ENCODE measurements around the gene RGS6.
"Not testable (repeated sequence)": the region's sequence is repeated elsewhere in the genome, so short reads cannot be mapped to it uniquely, and the experiment has no call there.

Gene RGS6

DNA sequence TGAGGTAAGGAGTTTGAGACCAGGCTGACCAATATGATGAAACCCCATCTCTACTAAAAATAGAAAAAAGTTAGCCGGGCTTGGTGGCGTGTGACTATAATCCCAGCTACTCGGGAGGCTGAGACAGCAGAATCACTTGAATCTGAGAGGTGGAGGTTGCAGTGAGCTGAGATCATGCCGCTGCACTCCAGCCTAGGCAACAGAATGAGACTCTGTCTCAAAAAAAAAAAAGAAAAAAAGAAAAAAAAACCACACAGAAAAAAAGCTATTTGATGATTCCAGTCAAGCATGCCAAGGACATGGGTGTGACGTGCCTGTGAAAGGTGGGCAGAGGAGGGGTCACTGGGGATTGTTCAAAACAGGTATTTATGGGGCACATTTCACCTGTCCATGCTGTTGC is 545.3 kb downstream of the RGS6 start:
- H3K36me3 ChIP-seq (ENCODE audit: insufficient read depth, low read depth, low read length); H3K27ac ChIP-seq (ENCODE audit: low read length); H3K27me3 ChIP-seq (ENCODE audit: insufficient read depth, low read length); H3K9ac ChIP-seq (ENCODE audit: low read depth, low read length); H3K4me1 ChIP-seq (ENCODE audit: insufficient read depth, low read length); H3K4me3 ChIP-seq (ENCODE audit: low read length); H3K9me3 ChIP-seq (ENCODE audit: insufficient read depth, low read depth, low read length): not testable (repeated sequence)

DNA sequence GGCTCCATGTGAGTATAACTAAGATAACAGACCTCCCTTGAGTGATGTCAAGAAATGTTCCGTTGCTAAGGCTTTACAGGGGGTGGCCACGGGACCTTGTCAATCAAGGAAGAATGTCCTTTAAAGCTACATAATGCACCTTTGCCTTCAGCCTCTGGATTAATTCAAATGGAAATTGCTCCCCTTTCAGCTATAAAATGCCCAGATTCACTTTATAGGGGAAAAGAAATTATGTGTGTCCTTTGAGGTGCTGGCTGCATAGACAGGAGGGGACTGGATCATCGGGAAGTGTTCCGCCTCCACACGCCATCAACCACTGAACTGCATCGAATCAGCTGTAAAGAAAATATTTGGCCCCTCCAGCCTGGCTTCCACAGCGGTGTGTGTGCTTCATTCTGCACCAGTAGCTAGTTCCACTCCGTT is 546.3 kb downstream of the RGS6 start:
- H3K36me3 ChIP-seq (ENCODE audit: insufficient read depth, low read depth, low read length), result no peaks in the 10 kb centered on the region
- no peaks in the 10 kb centered on the region for H3K27me3 ChIP-seq (ENCODE audit: insufficient read depth, low read length)
- no peaks in the 10 kb centered on the region; the same call in 1 of the 2 replicates for H3K9me3 ChIP-seq (ENCODE audit: insufficient read depth, low read depth, low read length)
- peaks cover 8% of the 10 kb centered on the region for H3K4me1 ChIP-seq (ENCODE audit: insufficient read depth, low read length)
- H3K9ac ChIP-seq (ENCODE audit: low read depth, low read length), result no peak overlapping the region
- no peak overlapping the region for H3K4me3 ChIP-seq (ENCODE audit: low read length)
- H3K27ac ChIP-seq (ENCODE audit: low read length), result no peak overlapping the region

DNA sequence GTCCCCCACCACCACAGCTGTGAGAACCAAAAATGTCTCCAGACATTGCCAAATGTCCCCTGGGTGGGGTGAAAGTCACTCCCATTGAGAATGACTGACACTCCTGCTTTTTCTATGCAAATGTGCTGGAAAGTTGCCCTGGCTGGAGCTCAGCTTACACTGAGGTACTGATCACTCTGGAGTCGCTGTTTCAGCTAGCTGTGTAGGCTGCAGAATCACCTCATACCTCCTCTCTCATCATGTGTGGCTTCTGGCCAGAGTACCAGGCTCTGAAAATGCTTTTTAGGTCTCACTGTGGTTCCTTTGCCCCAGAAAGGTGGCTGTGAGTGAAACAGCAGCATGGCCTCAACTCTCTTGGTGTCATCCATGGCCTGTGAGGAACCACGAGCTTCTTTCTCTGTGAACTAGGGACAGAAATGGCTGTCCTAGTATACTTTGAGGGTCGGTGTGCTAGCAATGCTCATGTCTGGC is 547.3 kb downstream of the RGS6 start:
- Histone ChIP-seq H3K36me3 (ENCODE audit: insufficient read depth, low read depth, low read length) (no peaks in the 10 kb centered on the region), H3K27ac (ENCODE audit: low read length) (no peak overlapping the region), H3K4me3 (ENCODE audit: low read length) (peak overlapping the region; percentile 13; the same call in 1 of the 2 replicates), H3K9ac (ENCODE audit: low read depth, low read length) (0 out of 2 replicates have a peak overlapping the region, but pooled peaks have one; percentile 25), H3K4me1 (ENCODE audit: insufficient read depth, low read length) (peaks cover 8% of the 10 kb centered on the region), H3K9me3 (ENCODE audit: insufficient read depth, low read depth, low read length) (no peaks in the 10 kb centered on the region; the same call in 1 of the 2 replicates), H3K27me3 (ENCODE audit: insufficient read depth, low read length) (no peaks in the 10 kb centered on the region)

DNA sequence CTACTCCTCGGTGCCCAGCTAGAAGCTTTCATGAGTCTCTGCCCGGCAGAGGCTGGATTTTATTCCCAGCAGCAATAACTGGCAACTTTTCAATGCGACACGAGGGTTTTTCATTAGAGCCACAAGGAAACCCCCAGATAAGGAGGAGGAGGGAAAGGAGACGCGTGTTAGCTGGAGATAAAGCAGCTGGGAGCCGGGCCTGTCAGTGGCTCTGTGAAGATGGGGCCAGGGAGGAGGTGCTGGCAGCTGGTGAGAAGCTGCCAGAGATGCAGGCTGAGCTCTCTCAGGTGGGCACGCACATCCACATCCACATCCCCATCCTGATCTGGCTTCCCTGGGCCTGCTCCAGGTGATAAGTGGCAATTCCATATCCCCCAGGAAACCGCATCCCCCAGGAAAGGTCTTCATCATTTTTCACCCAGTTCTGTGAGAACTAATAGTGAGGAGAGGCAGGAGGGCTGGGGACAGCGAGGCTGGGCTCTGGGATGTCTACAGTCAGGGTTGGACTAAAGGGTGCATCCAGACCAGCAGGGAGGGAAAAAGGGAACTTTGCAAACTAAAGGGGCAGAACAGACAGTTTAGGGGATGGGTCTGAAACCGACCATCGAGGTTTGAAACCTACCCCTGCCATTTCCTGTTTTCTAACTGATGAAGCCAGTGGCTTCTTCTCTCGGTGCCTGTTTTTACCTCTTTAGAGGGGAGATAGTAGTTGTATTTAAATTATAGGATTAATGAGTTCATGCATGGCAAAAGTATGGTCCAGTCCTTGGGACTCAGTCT is 548.4 kb downstream of the RGS6 start:
- Histone ChIP-seq H3K27ac (ENCODE audit: low read length) (no peak overlapping the region), H3K9ac (ENCODE audit: low read depth, low read length) (no peak overlapping the region), H3K27me3 (ENCODE audit: insufficient read depth, low read length) (no peaks in the 10 kb centered on the region), H3K36me3 (ENCODE audit: insufficient read depth, low read depth, low read length) (no peaks in the 10 kb centered on the region), H3K4me1 (ENCODE audit: insufficient read depth, low read length) (peaks cover 8% of the 10 kb centered on the region), H3K9me3 (ENCODE audit: insufficient read depth, low read depth, low read length) (no peaks in the 10 kb centered on the region; the same call in 1 of the 2 replicates), H3K4me3 (ENCODE audit: low read length) (no peak overlapping the region)

DNA sequence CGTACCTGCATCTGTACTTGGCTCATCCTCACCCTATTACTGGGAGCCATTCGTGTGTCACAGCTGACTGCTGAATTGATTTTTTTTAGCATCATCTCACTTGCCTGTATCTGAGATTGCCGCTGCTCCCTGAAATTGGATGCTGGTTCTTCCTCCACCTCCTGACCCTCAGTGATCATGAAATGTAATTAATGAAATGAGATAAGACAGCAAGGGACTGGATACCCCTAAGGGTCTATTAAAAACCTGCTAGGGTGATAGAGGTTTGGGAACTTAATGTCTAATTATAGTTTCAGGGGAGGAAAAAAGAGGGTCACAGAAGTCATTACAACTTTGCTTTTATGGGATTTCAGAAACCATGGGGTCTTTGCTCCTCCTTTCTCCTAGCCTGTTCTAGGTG is 551.1 kb downstream of the RGS6 start:
- Histone ChIP-seq H3K4me1 (ENCODE audit: insufficient read depth, low read length) (peaks cover 8% of the 10 kb centered on the region), H3K4me3 (ENCODE audit: low read length) (no peak overlapping the region), H3K27ac (ENCODE audit: low read length) (no peak overlapping the region), H3K9ac (ENCODE audit: low read depth, low read length) (no peak overlapping the region), H3K27me3 (ENCODE audit: insufficient read depth, low read length) (no peaks in the 10 kb centered on the region), H3K36me3 (ENCODE audit: insufficient read depth, low read depth, low read length) (no peaks in the 10 kb centered on the region), H3K9me3 (ENCODE audit: insufficient read depth, low read depth, low read length) (no peaks in the 10 kb centered on the region; the same call in 1 of the 2 replicates)

DNA sequence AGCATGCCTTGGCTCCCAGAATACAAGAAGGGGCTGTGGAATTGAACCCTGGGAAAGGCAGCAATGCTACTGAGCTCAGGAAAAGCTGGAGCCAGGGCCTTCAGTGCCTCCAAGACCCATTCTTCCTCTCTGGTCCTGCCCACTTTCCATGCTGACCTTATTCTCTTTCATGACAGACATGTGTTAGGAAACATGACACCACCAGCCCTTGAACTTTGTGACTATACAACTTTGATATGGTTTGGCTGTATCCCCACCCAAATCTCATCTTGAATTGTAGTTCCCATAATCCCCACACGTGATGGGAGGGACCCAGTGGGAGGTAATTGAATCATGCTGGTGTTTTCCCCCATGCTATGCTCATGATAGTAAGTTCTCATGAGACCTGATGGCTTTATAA is 553.5 kb downstream of the RGS6 start:
- Histone ChIP-seq H3K9me3 (ENCODE audit: insufficient read depth, low read depth, low read length) (peaks cover 12% of the 10 kb centered on the region; the same call in 1 of the 2 replicates), H3K36me3 (ENCODE audit: insufficient read depth, low read depth, low read length) (no peaks in the 10 kb centered on the region), H3K9ac (ENCODE audit: low read depth, low read length) (no peak overlapping the region), H3K4me3 (ENCODE audit: low read length) (no peak overlapping the region), H3K27me3 (ENCODE audit: insufficient read depth, low read length) (no peaks in the 10 kb centered on the region), H3K27ac (ENCODE audit: low read length) (no peak overlapping the region), H3K4me1 (ENCODE audit: insufficient read depth, low read length) (no peaks in the 10 kb centered on the region)

DNA sequence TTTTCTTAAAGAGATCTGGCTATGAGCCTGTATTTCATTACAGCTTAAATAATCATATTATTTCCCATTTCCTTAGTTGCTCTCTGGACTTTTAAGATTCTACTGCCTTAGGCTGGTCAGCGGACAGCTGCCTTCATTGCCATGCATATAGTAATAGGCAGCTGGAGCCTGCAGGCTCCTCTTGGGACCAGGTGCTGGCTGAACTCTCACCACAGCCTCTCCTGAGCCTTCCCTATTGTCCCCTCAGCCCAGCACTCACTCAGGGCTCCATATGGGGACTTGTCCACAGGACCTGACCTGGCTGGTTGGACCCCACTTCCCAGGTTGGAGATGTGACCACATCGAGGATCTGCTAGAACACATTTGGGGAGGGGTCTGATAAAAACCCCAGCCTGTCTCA is 556.3 kb downstream of the RGS6 start:
- Histone ChIP-seq H3K36me3 (ENCODE audit: insufficient read depth, low read depth, low read length) (no peaks in the 10 kb centered on the region), H3K4me3 (ENCODE audit: low read length) (no peak overlapping the region), H3K27ac (ENCODE audit: low read length) (no peak overlapping the region), H3K27me3 (ENCODE audit: insufficient read depth, low read length) (no peaks in the 10 kb centered on the region), H3K4me1 (ENCODE audit: insufficient read depth, low read length) (no peaks in the 10 kb centered on the region), H3K9me3 (ENCODE audit: insufficient read depth, low read depth, low read length) (peaks cover 13% of the 10 kb centered on the region; the same call in 1 of the 2 replicates), H3K9ac (ENCODE audit: low read depth, low read length) (no peak overlapping the region)

DNA sequence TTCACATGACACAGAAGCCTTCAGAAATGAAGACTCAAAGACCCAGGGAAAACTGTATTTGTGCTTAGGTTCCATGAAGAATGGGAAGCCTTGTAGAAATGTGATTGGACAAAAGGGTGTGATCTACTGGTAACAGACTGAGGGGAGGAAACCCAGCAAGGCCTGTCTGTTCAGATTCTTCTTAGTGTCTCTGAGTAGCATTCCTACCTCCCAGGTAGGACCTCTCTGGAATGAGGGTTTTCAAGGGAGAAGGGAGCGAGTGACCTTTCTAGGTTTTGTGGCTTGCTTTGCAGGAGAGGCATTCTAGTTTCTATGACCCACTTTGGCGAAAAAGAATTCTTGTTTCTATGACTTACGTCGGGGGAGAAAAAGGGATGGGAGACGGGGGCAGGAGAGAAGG is 560.0 kb downstream of the RGS6 start:
- no peaks in the 10 kb centered on the region for H3K27me3 ChIP-seq (ENCODE audit: insufficient read depth, low read length)
- no peak overlapping the region for H3K27ac ChIP-seq (ENCODE audit: low read length)
- no peaks in the 10 kb centered on the region for H3K36me3 ChIP-seq (ENCODE audit: insufficient read depth, low read depth, low read length)
- H3K9ac ChIP-seq (ENCODE audit: low read depth, low read length), result no peak overlapping the region
- no peaks in the 10 kb centered on the region for H3K4me1 ChIP-seq (ENCODE audit: insufficient read depth, low read length)
- H3K9me3 ChIP-seq (ENCODE audit: insufficient read depth, low read depth, low read length), result peaks cover 22% of the 10 kb centered on the region; the same call in 1 of the 2 replicates
- no peak overlapping the region for H3K4me3 ChIP-seq (ENCODE audit: low read length)

DNA sequence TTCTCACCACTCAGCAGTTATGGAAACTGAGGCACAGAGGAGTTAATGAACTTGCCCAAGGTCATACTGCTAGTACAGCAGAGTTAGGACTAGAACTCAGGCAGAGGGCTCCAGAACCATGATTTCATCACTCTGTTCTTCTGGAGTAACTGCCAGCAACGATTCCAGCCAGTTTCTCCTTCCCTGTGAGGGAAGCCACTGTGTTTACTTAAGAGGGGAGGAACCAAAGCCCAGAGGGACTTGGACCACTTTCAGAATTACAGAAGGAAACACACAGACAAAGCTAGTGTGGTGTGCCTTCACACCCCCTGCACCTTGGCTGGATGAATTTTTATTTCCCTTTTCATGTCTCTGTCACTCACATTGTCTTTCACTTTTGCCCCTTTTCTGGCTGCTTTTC is 563.4 kb downstream of the RGS6 start:
- Histone ChIP-seq H3K9me3 (ENCODE audit: insufficient read depth, low read depth, low read length) (peaks cover 10% of the 10 kb centered on the region; the same call in 1 of the 2 replicates), H3K4me3 (ENCODE audit: low read length) (no peak overlapping the region), H3K9ac (ENCODE audit: low read depth, low read length) (no peak overlapping the region), H3K36me3 (ENCODE audit: insufficient read depth, low read depth, low read length) (no peaks in the 10 kb centered on the region), H3K4me1 (ENCODE audit: insufficient read depth, low read length) (no peaks in the 10 kb centered on the region), H3K27ac (ENCODE audit: low read length) (no peak overlapping the region), H3K27me3 (ENCODE audit: insufficient read depth, low read length) (no peaks in the 10 kb centered on the region)

DNA sequence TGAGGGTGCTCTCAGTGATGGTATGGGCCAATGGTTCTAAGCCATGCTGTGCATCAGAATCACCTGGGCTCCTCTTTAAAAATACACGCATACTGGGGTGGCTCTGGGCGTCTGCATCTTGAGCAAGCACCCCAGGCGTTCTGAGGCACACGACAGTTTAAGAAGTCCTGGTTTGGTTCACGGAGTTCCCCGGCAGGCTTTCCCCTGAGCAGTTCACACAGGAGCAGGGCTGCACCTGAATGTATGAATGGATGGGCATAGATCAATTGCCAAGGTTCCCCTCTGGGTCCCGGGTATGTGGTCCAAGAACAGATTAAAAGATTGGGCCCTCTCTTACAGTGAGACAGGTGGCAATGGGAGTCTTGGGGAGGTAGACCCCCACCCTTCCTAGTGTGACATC is 566.4 kb downstream of the RGS6 start:
- Histone ChIP-seq H3K27ac (ENCODE audit: low read length) (no peak overlapping the region), H3K4me3 (ENCODE audit: low read length) (no peak overlapping the region), H3K9me3 (ENCODE audit: insufficient read depth, low read depth, low read length) (peaks cover 13% of the 10 kb centered on the region; the same call in 1 of the 2 replicates), H3K4me1 (ENCODE audit: insufficient read depth, low read length) (no peaks in the 10 kb centered on the region), H3K36me3 (ENCODE audit: insufficient read depth, low read depth, low read length) (no peaks in the 10 kb centered on the region), H3K9ac (ENCODE audit: low read depth, low read length) (no peak overlapping the region), H3K27me3 (ENCODE audit: insufficient read depth, low read length) (no peaks in the 10 kb centered on the region)

DNA sequence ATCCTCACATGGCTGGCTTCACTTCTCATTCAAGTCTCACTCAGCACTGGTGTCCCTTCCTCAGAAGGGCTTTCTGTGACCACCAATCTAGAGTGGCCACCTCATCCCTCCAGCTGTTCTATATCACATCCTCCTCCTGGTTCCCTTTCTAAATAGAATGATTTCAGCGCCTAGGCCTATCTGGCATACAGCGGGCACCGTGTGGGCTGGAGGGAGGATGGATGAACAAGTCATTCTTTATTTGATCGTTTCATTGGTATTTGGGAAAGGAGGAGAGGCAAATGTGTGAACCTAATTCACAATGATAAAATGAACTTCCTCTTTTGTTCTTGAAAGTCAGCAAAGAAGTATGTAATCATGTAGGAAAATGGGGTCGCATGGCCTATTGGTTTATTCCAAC is 567.5 kb downstream of the RGS6 start:
- no peak overlapping the region for H3K27ac ChIP-seq (ENCODE audit: low read length)
- H3K27me3 ChIP-seq (ENCODE audit: insufficient read depth, low read length), result no peaks in the 10 kb centered on the region
- H3K9ac ChIP-seq (ENCODE audit: low read depth, low read length), result no peak overlapping the region
- H3K9me3 ChIP-seq (ENCODE audit: insufficient read depth, low read depth, low read length), result peaks cover 12% of the 10 kb centered on the region; the same call in 1 of the 2 replicates
- no peaks in the 10 kb centered on the region for H3K4me1 ChIP-seq (ENCODE audit: insufficient read depth, low read length)
- H3K4me3 ChIP-seq (ENCODE audit: low read length), result no peak overlapping the region
- H3K36me3 ChIP-seq (ENCODE audit: insufficient read depth, low read depth, low read length), result no peaks in the 10 kb centered on the region

DNA sequence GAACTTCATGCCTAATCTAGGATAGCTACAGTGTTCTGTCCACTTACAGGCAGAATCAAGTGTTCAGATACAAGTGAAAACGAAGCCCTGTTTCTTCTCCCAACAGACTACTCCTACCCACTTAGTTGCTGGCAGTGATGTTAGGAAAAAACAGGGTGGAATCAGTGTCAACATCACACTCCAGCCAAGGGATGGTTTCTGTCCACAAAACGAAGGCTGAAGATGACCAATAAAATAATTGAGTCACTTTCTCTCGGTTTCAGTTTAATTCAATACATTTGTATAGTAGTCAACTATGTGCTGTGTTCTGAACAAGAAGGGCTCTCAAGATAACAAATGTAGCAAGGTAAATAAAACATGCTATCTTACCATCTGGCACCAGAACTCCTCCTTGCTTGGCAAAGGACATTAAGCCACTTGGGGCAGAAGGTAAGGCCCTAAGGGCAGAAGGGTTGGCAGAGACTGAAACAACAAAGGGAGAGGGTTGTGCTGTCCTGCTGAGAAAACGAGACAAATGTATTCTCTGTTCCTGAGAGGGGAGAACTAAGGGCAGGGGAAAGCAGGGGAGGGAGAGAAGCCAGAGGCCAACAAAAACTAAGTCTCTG is 568.1 kb downstream of the RGS6 start:
- H3K9me3 ChIP-seq (ENCODE audit: insufficient read depth, low read depth, low read length), result peaks cover 8% of the 10 kb centered on the region; the same call in 1 of the 2 replicates
- no peak overlapping the region for H3K9ac ChIP-seq (ENCODE audit: low read depth, low read length)
- no peak overlapping the region for H3K4me3 ChIP-seq (ENCODE audit: low read length)
- H3K4me1 ChIP-seq (ENCODE audit: insufficient read depth, low read length), result no peaks in the 10 kb centered on the region
- no peak overlapping the region for H3K27ac ChIP-seq (ENCODE audit: low read length)
- no peaks in the 10 kb centered on the region for H3K27me3 ChIP-seq (ENCODE audit: insufficient read depth, low read length)
- H3K36me3 ChIP-seq (ENCODE audit: insufficient read depth, low read depth, low read length), result no peaks in the 10 kb centered on the region

Data from iPS-20b (cell line).